ENCODE results near the gene CORO2B.

GRCh38 chr15:68706931-68707330 lies 128.1 kb downstream of the CORO2B start:
- no peak for TF ChIP-seq POLR2A (IDR thresholded peaks at IDR 0.05)
- TF ChIP-seq CTCF (IDR thresholded peaks at IDR 0.05): no peak
